HS-27A (cell line): ENCODE data around the gene RIN3.

Experiments used
- DNase-seq: peaks from one replicate; pipeline ENCODE4 v3.0.0-alpha.2; 2012; ENCODE audit warnings: low read depth, missing footprints

Gene RIN3

GRCh38 chr14:92687681-92688433, 174.3 kb downstream of the RIN3 start:
- no peak for DNase-seq

DNA sequence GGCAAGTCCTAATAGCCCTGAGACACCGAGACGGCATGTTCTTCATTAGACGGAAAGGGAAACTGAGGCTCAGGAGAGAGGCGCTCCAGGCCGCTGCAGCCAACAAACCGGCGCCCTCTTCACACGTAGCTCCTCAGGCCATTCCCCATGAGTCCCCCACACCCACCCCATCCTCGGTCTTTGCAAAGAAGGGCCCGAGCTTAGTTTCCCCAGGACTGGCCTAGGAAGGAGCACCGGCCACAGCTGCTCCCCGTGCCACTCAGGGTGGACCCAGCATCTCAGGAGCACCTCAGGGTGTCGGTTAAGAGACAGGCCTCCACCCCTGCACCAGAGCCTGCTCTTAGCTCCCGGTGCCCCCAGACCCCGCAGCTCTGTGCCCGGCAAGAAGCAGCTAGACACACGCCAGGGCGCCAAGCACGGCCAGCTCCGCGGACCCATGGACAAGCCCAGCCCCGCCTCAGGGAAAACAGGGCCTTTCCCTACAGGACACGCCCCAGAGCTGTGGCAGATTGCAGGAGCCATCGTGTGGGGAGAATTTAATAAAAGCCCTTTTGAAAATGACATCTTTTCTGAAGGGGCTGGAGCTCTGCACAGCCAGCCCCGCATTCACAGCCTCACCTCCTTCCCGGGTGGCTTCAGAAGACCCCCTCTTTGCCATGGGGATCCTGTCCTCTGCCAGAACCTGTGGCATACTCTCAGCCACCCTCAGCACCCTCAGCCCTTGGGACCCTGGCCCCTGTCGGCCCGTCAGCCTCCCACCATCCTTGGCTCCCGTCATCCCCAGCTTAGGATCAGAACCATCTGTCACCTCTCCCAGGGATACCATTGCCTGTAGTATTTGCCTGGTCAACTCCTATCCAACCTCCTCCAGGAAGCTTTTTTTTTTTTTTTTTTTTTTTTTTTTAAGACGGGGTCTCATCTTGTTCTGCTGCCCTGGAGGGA, 175.1 kb downstream of the RIN3 start:
- no peak for DNase-seq

DNA sequence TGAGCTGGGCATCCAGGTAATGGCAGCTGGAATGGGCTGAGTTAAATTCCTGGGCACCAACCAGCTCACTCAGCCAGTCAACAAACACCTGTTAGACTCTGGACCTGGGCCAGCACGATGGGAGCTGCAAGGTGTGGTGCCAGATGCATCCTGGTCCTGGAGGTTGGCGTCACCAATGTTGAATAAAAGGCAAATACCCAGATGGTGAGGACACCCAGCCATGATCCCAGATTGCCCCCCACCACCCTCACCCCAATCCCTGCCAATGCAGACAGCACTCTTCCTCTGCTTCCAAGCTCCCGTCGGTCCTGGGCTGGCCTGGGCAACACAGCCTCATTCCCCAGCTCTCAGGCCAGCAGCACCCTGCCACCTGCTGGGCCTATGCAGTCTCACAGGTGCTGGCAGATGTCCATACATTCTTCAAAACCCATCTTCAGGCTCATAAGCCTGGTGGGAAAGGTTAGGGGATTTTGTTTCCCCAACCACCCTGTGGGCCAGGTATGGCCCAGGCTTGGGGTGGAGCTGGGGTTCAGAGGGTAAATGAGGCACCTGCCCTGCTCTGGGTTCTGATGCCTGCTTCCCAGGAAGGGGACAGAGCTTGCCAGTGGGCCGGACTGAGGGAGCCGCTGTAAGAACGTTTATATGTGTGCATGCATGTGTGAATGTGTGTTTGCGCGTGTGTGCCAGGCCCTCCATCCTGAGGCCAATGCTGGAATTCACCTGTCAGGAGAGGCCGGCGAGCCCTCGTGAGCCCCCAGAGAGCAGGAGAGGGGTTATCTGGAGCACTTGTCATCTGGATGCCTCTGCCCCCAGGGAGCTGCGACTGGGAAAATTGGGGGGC, 176.8 kb downstream of the RIN3 start:
- DNase-seq, result no peak

GRCh38 chr14:92692822-92693226, 179.2 kb downstream of the RIN3 start:
- DNase-seq, result no peak

DNA sequence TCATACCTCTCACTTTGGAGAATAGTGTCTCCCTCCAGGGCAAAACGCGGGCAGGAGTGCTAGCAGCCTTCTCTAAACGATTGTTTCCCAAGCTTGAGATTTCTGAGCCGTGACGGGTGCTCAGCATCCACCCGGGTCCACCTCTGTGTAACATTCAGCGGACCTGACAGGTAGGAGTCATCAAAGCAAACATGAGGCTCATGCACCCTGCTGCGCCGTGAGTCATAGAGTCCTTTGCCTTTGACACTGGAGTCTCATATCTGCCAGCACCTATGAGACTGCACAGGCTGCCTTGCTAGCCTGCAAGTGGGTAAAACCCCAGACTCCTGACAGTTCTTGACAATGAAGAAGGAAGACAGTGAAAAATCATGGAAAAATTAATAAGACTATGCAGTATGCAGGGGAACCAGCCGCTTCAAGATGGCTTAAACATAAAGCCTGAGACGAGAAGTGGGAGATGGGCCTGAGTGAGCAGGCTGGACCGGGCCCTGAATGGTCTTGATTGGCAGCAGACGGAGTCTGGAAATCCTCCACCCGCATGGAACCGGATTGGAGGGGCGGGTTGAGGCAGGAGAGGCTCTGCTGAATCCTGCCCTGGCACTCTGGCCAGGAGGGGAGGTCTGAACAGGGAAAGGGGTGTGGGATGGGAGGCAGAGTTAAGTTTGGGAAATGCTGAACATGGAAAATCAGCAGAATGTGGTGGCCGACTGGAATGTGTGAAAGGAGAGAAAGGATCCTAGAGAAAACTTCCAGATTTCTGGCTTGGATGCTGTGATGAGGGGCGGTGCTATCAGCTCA, 180.6 kb downstream of the RIN3 start:
- no peak for DNase-seq

DNA sequence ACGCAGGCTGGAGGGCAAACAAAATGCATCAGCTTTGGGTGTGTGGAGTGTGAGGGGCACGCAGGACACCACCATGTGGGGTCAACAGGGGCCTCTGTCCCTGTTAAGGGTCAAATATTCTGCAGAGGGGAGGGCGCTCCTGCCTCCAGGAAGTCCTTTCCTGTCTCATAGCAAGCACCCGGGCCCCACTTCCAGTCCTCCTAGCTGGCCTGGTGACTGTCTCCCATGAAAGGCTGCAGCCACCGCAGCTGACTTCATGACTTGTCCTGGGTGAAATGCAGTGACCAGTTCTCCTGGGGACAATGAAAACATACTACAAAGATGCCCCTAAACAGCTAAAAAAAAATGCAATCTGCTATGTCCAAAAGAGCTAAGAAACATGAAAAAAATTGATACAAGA, 181.2 kb downstream of the RIN3 start:
- DNase-seq, result no peak

DNA sequence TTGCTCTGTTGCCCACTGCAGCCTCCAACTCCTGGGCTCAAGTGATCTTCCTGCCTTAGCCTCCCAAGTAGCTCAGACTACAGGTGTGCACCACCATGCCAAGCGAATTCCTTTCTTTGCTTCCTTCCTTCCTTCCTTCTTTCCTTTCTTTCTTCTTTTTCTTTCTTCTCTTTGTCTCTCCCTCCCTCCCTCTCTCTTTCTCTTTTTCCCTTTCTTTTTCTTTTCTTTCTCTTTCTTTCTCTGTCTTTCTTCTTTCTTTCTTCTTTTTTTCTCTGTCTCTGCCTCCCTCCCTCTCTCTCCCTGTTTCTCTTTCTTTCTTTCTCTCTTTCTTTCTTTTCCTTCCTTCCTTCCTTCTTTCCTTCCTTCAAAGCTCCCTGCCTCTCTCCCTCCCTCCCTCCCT, 182.0 kb downstream of the RIN3 start:
- no peak for DNase-seq

DNA sequence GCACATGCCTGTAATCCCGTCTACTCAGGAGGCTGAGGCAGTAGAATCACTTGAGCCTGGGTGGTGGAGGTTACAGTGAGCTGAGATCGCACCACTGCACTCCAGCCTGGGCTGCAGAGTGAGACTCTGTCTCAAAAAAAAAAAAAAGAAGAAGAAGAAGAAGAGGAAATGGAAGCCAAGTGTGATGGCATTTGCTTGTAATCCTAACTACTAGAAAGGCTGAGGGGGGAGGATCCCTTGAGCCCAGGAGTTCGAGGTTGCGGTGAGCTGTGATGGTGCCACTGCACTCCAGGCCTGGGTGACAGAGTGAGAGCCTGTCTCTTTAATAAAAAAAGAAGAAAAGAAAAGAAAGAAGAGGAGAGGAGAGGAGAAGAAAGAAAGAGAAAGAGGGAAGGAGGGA, 182.8 kb downstream of the RIN3 start:
- no peak for DNase-seq

DNA sequence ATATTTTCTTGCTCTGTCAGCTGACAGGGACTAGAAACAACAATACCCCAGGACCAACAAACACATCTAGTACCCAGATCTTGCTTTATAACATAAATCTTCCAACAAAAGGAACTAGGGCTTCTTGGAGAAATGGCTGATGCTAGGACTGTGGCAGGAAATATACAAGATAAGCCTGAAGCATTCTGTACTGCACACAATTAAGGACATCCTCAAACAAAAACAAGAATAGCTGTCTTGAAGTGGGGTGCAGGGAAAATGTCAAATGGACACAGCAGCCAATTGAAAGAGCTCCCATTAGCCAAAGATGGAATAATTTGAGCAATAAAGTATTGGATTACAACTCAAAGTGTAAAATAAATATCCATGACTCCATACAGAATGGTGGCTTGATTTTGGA, 184.8 kb downstream of the RIN3 start:
- no peak for DNase-seq

- no peak for DNase-seq
Observed at GRCh38 chr14:92701826-92702225, 188.2 kb downstream of the RIN3 start.

- no peak for DNase-seq
Observed at GRCh38 chr14:92702441-92702918, 188.9 kb downstream of the RIN3 start.

GRCh38 chr14:92703516-92703915, 189.9 kb downstream of the RIN3 start:
- DNase-seq, result no peak

GRCh38 chr14:92704036-92704804, 190.6 kb downstream of the RIN3 start:
- DNase-seq, result no peak

GRCh38 chr14:92704821-92705220, 191.2 kb downstream of the RIN3 start:
- DNase-seq, result no peak

DNA sequence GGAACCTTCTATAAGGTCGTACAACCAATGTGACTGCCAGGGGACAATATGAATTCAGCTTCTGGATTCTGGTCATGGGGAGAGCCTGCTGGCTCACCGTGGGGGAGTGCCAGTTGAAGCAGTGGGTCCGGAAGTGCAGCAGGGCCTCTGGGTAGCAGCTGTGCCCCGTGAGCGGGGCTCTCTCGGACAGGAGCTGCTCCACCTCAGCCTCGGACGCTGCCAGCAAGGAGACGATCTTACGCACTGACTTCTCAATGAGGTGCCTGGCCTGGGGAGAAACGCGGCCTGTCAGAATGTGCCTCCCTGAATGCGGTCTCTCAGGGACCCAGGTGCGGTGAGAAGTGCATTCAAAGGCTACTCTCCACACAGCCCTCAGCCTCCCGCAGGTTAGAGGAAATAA, 192.8 kb downstream of the RIN3 start:
- no peak for DNase-seq

GRCh38 chr14:92709340-92710000, 195.9 kb downstream of the RIN3 start:
- no peak for DNase-seq

DNA sequence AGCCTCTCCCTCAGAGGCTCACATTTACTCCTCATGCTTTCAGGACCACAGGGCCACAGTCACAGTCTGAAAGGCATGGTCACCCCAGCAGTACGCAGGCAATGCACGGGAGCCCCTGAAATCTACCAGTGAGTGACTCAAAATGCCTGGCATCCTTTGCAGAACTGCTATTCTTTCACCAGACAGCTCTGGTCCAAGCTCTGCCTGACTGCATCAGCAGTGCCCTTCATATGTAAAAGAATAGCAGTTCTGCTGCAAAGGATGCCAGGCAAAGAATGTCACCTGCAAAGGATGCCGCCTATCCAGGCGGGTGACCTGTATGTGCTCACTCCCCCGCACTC, 196.4 kb downstream of the RIN3 start:
- DNase-seq, result no peak

GRCh38 chr14:92711976-92712653, 198.5 kb downstream of the RIN3 start:
- DNase-seq, result no peak

DNA sequence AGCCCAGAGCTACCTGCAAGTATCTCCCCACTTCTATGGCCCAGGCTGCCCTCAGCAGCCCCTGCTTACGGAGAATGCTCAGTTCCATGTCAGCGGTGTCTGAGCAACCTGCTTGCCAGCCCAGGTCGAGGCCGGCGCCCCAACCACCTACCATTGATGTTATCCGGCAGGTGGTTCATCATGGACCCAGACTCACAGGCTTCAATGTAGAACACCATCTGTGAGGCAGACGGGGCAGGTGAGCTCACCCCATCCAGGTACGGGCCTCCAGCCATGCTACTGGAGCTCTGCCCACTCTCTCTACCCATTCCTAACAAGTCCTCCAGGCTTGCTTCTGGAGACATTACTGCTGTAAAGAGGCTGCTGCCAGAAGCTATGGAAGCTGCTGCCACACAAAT, 199.1 kb downstream of the RIN3 start:
- no peak for DNase-seq
